Activated CD8-positive, alpha-beta T cell treated with anti-CD3 and anti-CD28 coated beads for 36 hours (primary cell): ENCODE data around the gene PLCL1. TPM values are rescaled to one million over a fixed set of nuclear protein-coding genes. Genes with fewer than 3 reads are reported as not detected.

ENCODE experiments used
- ATAC-seq: fragments of 200-7000 bp; cut with Tn5 transposase; one replicate; pipeline ENCODE4 v1.10.0; 2021; ENCODE audit warnings: mild to moderate bottlenecking, moderate library complexity
- CTCF ChIA-PET: fragments of 350-600 bp; sonication (Branson Sonifier 250); formaldehyde crosslinking; loops from one replicate; lab custom pipeline; 2021; ENCODE audit warnings: antibody characterized with exemption; lab: Charles Lee
- POLR2A ChIA-PET: fragments of 350-600 bp; sonication (Branson Sonifier 250); formaldehyde crosslinking; loops from one replicate; lab custom pipeline; 2021; ENCODE audit warnings: antibody characterized with exemption; lab: Charles Lee
- DNase-seq: peaks from one replicate; pipeline ENCODE4 v3.0.0-alpha.2; 2020
- H3K27ac Mint-ChIP-seq: one replicate; pipeline ENCODE4 v1.8.0; 2021; ENCODE audit warnings: mild to moderate bottlenecking, mixed read lengths
- H3K27me3 Mint-ChIP-seq: one replicate; pipeline ENCODE4 v1.8.0; 2021; ENCODE audit warnings: mixed read lengths
- H3K36me3 Mint-ChIP-seq: one replicate; pipeline ENCODE4 v1.8.0; 2021; ENCODE audit warnings: low read depth, mixed read lengths
- H3K4me1 Mint-ChIP-seq: one replicate; pipeline ENCODE4 v1.8.0; 2021; ENCODE audit warnings: low read depth, mixed read lengths
- H3K4me3 Mint-ChIP-seq: one replicate; pipeline ENCODE4 v1.8.0; 2021; ENCODE audit warnings: mild to moderate bottlenecking, moderate library complexity, mixed read lengths
- H3K9me3 Mint-ChIP-seq: one replicate; pipeline ENCODE4 v1.8.0; 2021; ENCODE audit warnings: mixed read lengths
- CTCF ChIP-seq: fragments of 200-600 bp; IDR thresholded peaks from one replicate; pipeline ENCODE4 v1.8.0; 2022; ENCODE audit warnings: antibody characterized with exemption, mild to moderate bottlenecking
- intact Hi-C: fragments of 100-400 bp; cut with micrococcal nuclease; formaldehyde crosslinking; loops from one replicate; pipeline ENCODE4 v1.10.0; 2022
- total RNA-seq, 2 experiments: library from RNA; stranded (reverse); gene quantifications; one replicate each; pipeline ENCODE4 v1.2.3, GENCODE V29; 2021

PLCL1 gene
- total RNA-seq, 2 experiments from 2014 or later: 0.68 to 0.69 TPM

- DNase-seq (no peak), ATAC-seq (no peak)
- Mint-ChIP-seq H3K4me3 (no peak overlapping the region), H3K9me3 (no peaks in the 10 kb centered on the region), H3K36me3 (peaks cover 3% of the 10 kb centered on the region), H3K27ac (no peak overlapping the region), H3K4me1 (peaks cover 45% of the 10 kb centered on the region), H3K27me3 (peaks cover 1% of the 10 kb centered on the region)
- ChIA-PET CTCF (interaction anchor here (1.2 to 1.7 kb wide), 3 partner anchors 11 to 407 kb away, joined by 3 to 5 read pairs (median 3); partner anchors contain the start of gene PLCL1), POLR2A (interaction anchor here (1.1 to 2.0 kb wide), 2 partner anchors 9 to 10 kb away, joined by 3 to 5 read pairs; no protein-coding TSS in a partner anchor)
- intact Hi-C loops: no loop called here
- TF ChIP-seq CTCF: no peak
Observed at GRCh38 chr2:197890168-197890567, 85.8 kb downstream of the PLCL1 start.

GRCh38 chr2:197891897-197892442 is 87.6 kb downstream of the PLCL1 start:
- ChIA-PET POLR2A (no interaction called here), CTCF (interaction anchor here (1.0 kb wide), 1 partner anchor 82 kb away, joined by 3 read pairs; no protein-coding TSS in a partner anchor)
- H3K36me3 Mint-ChIP-seq: peaks cover 3% of the 10 kb centered on the region
- peak overlapping the region; percentile 48 for H3K4me3 Mint-ChIP-seq
- TF ChIP-seq CTCF: no peak
- peaks cover 1% of the 10 kb centered on the region for H3K27me3 Mint-ChIP-seq
- no peaks in the 10 kb centered on the region for H3K9me3 Mint-ChIP-seq
- H3K27ac Mint-ChIP-seq: peak overlapping the region; percentile 69
- peaks cover 45% of the 10 kb centered on the region for H3K4me1 Mint-ChIP-seq
- ATAC-seq (no peak), DNase-seq (no peak)
- intact Hi-C loops: no loop called here

- ChIA-PET POLR2A (no interaction called here), CTCF (interaction anchor here (0.6 to 1.3 kb wide), 6 partner anchors 9 to 1497 kb away, joined by 3 to 4 read pairs (median 3); no protein-coding TSS in a partner anchor)
- Mint-ChIP-seq H3K4me3 (no peak overlapping the region), H3K27ac (no peak overlapping the region), H3K27me3 (peaks cover 1% of the 10 kb centered on the region), H3K9me3 (no peaks in the 10 kb centered on the region), H3K4me1 (peaks cover 36% of the 10 kb centered on the region), H3K36me3 (peaks cover 3% of the 10 kb centered on the region)
- intact Hi-C loops: no loop called here
- DNase-seq (no peak), ATAC-seq (no peak)
- TF ChIP-seq CTCF: no peak
Observed at GRCh38 chr2:197893403-197894177, 89.2 kb downstream of the PLCL1 start.

GRCh38 chr2:197894751-197895274 is 90.4 kb downstream of the PLCL1 start:
- Mint-ChIP-seq H3K9me3 (peaks cover under 1% of the 10 kb centered on the region), H3K36me3 (peaks cover 3% of the 10 kb centered on the region), H3K27ac (no peak overlapping the region), H3K4me3 (no peak overlapping the region), H3K27me3 (peaks cover 1% of the 10 kb centered on the region), H3K4me1 (peaks cover 28% of the 10 kb centered on the region)
- ATAC-seq (no peak), DNase-seq (no peak)
- no peak for TF ChIP-seq CTCF
- ChIA-PET CTCF (interaction anchor here (0.9 to 1.5 kb wide), 3 partner anchors 8 to 402 kb away, joined by 3 to 4 read pairs (median 3); no protein-coding TSS in a partner anchor), POLR2A (no interaction called here)
- intact Hi-C loops: no loop called here
